HEK293 (cell line): Measurements from ENCODE around the gene HS3ST6.

Experiments
- CTCF ChIP-seq: fragments of 450-650 bp; formaldehyde crosslinking; IDR thresholded peaks from 2 replicates; pipeline ENCODE4 v1.5.1; 2016; ENCODE audit warnings: missing biosample characterization, missing genetic modification characterization
- ELK4 ChIP-seq: IDR thresholded peaks from 2 replicates; pipeline ENCODE4 v1.6.1; 2011; ENCODE audit warnings: mild to moderate bottlenecking, low read depth, low read length, borderline replicate concordance
- MEIS1 ChIP-seq: sonication (generic); formaldehyde crosslinking; IDR thresholded peaks from 2 replicates; pipeline ENCODE4 v1.8.1; 2022; ENCODE audit warnings: missing genetic modification reagents, mild to moderate bottlenecking, borderline replicate concordance
- OSR2 ChIP-seq: fragments of 450-650 bp; formaldehyde crosslinking; IDR thresholded peaks from 2 replicates; pipeline ENCODE4 v1.5.1; 2016; ENCODE audit warnings: missing biosample characterization, missing genetic modification characterization
- TCF7L2 ChIP-seq: IDR thresholded peaks from 2 replicates; pipeline ENCODE4 v1.6.1; 2011; ENCODE audit warnings: low read depth, mild to moderate bottlenecking, inconsistent platforms, low read length, moderate library complexity, borderline replicate concordance
- ZBTB26 ChIP-seq: fragments of 450-650 bp; formaldehyde crosslinking; optimal IDR thresholded peaks from 2 replicates; pipeline ENCODE3; 2016; ENCODE audit warnings: missing biosample characterization, mild to moderate bottlenecking, missing genetic modification characterization
- ZBTB8A ChIP-seq: fragments of 450-650 bp; formaldehyde crosslinking; IDR thresholded peaks from 2 replicates; pipeline ENCODE4 v1.5.1; 2016; ENCODE audit warnings: missing biosample characterization, missing genetic modification characterization
- ZNF785 ChIP-seq: fragments of 450-650 bp; formaldehyde crosslinking; IDR thresholded peaks from 2 replicates; pipeline ENCODE4 v1.5.1; 2016; ENCODE audit warnings: missing biosample characterization, missing genetic modification characterization
- TF ChIP-seq, protein P1 (sequence below): fragments of 450-650 bp; formaldehyde crosslinking; IDR thresholded peaks from 2 replicates; pipeline ENCODE4 v1.5.1; 2016; ENCODE audit warnings: missing biosample characterization, missing genetic modification characterization
- TF ChIP-seq, protein P2 (sequence below): fragments of 450-650 bp; formaldehyde crosslinking; IDR thresholded peaks from 2 replicates; pipeline ENCODE4 v1.5.1; 2016; ENCODE audit warnings: missing biosample characterization, missing genetic modification characterization
- TF ChIP-seq, protein P3 (sequence below): fragments of 450-650 bp; formaldehyde crosslinking; IDR thresholded peaks from 2 replicates; pipeline ENCODE4 v1.5.1; 2016; ENCODE audit warnings: missing biosample characterization, missing genetic modification characterization, low read depth

- TF ChIP-seq, protein P1, sequence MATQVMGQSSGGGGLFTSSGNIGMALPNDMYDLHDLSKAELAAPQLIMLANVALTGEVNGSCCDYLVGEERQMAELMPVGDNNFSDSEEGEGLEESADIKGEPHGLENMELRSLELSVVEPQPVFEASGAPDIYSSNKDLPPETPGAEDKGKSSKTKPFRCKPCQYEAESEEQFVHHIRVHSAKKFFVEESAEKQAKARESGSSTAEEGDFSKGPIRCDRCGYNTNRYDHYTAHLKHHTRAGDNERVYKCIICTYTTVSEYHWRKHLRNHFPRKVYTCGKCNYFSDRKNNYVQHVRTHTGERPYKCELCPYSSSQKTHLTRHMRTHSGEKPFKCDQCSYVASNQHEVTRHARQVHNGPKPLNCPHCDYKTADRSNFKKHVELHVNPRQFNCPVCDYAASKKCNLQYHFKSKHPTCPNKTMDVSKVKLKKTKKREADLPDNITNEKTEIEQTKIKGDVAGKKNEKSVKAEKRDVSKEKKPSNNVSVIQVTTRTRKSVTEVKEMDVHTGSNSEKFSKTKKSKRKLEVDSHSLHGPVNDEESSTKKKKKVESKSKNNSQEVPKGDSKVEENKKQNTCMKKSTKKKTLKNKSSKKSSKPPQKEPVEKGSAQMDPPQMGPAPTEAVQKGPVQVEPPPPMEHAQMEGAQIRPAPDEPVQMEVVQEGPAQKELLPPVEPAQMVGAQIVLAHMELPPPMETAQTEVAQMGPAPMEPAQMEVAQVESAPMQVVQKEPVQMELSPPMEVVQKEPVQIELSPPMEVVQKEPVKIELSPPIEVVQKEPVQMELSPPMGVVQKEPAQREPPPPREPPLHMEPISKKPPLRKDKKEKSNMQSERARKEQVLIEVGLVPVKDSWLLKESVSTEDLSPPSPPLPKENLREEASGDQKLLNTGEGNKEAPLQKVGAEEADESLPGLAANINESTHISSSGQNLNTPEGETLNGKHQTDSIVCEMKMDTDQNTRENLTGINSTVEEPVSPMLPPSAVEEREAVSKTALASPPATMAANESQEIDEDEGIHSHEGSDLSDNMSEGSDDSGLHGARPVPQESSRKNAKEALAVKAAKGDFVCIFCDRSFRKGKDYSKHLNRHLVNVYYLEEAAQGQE (tag by site-specific recombination), result no peak
- TF ChIP-seq MEIS1 (CRISPR knock-in tag), result no peak
- TF ChIP-seq ZBTB8A, result no peak
- no peak for TF ChIP-seq ZNF785
- no peak for TF ChIP-seq OSR2 (tag by site-specific recombination)
- no peak for TF ChIP-seq CTCF (tag by site-specific recombination)
- TF ChIP-seq, protein P2, sequence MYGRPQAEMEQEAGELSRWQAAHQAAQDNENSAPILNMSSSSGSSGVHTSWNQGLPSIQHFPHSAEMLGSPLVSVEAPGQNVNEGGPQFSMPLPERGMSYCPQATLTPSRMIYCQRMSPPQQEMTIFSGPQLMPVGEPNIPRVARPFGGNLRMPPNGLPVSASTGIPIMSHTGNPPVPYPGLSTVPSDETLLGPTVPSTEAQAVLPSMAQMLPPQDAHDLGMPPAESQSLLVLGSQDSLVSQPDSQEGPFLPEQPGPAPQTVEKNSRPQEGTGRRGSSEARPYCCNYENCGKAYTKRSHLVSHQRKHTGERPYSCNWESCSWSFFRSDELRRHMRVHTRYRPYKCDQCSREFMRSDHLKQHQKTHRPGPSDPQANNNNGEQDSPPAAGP (tag by site-specific recombination), result no peak
- no peak for TF ChIP-seq TCF7L2
- TF ChIP-seq ZBTB26 (tag by site-specific recombination), result no peak
- TF ChIP-seq, protein P3, sequence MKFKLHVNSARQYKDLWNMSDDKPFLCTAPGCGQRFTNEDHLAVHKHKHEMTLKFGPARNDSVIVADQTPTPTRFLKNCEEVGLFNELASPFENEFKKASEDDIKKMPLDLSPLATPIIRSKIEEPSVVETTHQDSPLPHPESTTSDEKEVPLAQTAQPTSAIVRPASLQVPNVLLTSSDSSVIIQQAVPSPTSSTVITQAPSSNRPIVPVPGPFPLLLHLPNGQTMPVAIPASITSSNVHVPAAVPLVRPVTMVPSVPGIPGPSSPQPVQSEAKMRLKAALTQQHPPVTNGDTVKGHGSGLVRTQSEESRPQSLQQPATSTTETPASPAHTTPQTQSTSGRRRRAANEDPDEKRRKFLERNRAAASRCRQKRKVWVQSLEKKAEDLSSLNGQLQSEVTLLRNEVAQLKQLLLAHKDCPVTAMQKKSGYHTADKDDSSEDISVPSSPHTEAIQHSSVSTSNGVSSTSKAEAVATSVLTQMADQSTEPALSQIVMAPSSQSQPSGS (tag by site-specific recombination), result no peak
- no peak for TF ChIP-seq ELK4
These were observed 52.1 kb downstream of the HS3ST6 start for GRCh38 chr16:1865902-1866690.
